K562 (cell line): Measurements from ENCODE around the gene EFCAB7. TPM values are rescaled to one million over a fixed set of nuclear protein-coding genes. Genes with fewer than 3 reads are reported as not detected.

ENCODE experiments used
- MIER1 ChIP-seq: fragments of 450-650 bp; IDR thresholded peaks from 2 replicates; pipeline ENCODE4 v1.6.1; 2016; ENCODE audit warnings: antibody characterized with exemption, mild to moderate bottlenecking, low read depth
- RBM34 ChIP-seq: fragments of 200-400 bp; formaldehyde crosslinking; IDR thresholded peaks from 2 replicates; pipeline ENCODE4 v1.6.1; 2018; ENCODE audit warnings: low read length, borderline replicate concordance; ENCODE audit not compliant: insufficient read depth
- SNRNP70 ChIP-seq: fragments of 200-400 bp; formaldehyde crosslinking; optimal IDR thresholded peaks from 2 replicates; pipeline ENCODE3; 2017; ENCODE audit warnings: low read depth, low read length
- XRCC5 ChIP-seq: fragments of 200-400 bp; formaldehyde crosslinking; IDR thresholded peaks from 2 replicates; pipeline ENCODE4 v1.6.1; 2017; ENCODE audit warnings: low read depth, mild to moderate bottlenecking, low read length
- YY1 ChIP-seq, 3 experiments: IDR thresholded peaks; 2 replicates each; pipeline ENCODE4 v1.6.1; 2011; ENCODE audit warnings: low read length in 2 of 3, mild to moderate bottlenecking in 2 of 3, moderate library complexity in 2 of 3, borderline replicate concordance in 1 of 3, control low read depth in 1 of 3, low read depth in 1 of 3; ENCODE audit not compliant: insufficient read depth in 3 of 3, insufficient replicate concordance in 2 of 3, control insufficient read depth in 1 of 3, insufficient read length in 1 of 3; ENCODE audit errors: extremely low read depth in 1 of 3
- polyA plus RNA-seq, 8 experiments: library from polyadenylated mRNA; depleted of rRNA in 4 of 8; stranded (reverse) in 5 of 8; unstranded in 3 of 8; fragments of >200 nt; fragmentation: Nextera tagmentation in 2 of 8; fragmentation: Illumina TruSeq in 1 of 8; extraction: Ambion mirVana in 2 of 8; extraction: Trizol in 1 of 8; gene quantifications; 2 replicates each; pipeline versions ENCODE4 v1.2.1 to v1.2.3, GENCODE V29; 2011 to 2014; ENCODE audit warnings: inconsistent platforms in 1 of 8, missing spikeins in 1 of 8
- total RNA-seq, 7 experiments: library from RNA; depleted of rRNA in 6 of 7; stranded (reverse); fragments of >200 nt in 6 of 7; fragmentation: Illumina TruSeq in 2 of 7; extraction: Trizol in 2 of 7; gene quantifications; 2 replicates each; pipeline versions ENCODE4 v1.2.1 to v1.2.3, GENCODE V29; 2011 to 2021; ENCODE audit warnings: low replicate concordance in 1 of 7
- TF ChIP-seq, protein P1 (sequence below), 2 experiments: IDR thresholded peaks; 2 replicates each; pipeline ENCODE4 v1.6.1; 2011; ENCODE audit warnings: borderline replicate concordance in 1 of 2, control low read depth in 1 of 2, low read depth in 1 of 2, low read length in 1 of 2, mild to moderate bottlenecking in 1 of 2, mixed read lengths in 1 of 2, moderate library complexity in 1 of 2; ENCODE audit not compliant: insufficient read depth in 1 of 2, insufficient read length in 1 of 2, poor library complexity in 1 of 2, severe bottlenecking in 1 of 2; ENCODE audit errors: extremely low read depth in 1 of 2
- TF ChIP-seq, protein P2 (sequence below): fragments of 250-450 bp; sonication (Bioruptor Pico); IDR thresholded peaks from 2 replicates; pipeline ENCODE4 v1.4.0; 2020; ENCODE audit warnings: mild to moderate bottlenecking, moderate library complexity, borderline replicate concordance
- TF ChIP-seq, protein P3 (sequence below): fragments of 200-800 bp; sonication (Bioruptor generic); IDR thresholded peaks from 2 replicates; pipeline ENCODE4 v1.6.1; 2017; ENCODE audit warnings: missing genetic modification characterization, missing compliant biosample characterization

The EFCAB7 gene
- total and polyA plus RNA-seq, 9 of the 15 experiments (the other 6 are each of a cell fraction or from before 2014, with no cell fraction given), result 3.2 to 7.6 (median 5.7) TPM

DNA sequence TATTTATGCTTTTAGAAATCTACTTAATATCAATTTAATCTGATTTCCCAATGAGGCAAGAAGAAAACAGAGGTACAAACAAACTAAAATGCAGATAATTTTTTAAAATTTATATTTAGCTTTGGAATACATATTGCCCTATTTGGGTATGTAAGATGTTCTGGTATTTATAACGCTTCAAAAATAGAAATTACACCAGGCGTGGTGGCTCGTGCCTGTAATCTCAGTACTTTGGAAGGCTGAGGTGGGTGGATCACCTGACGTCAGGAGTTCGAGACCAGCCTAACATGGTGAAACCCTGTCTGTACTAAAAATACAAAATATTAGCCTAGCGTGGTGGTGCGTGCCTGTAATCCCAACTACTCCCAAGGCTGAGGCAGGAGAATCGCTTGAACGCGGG, 13.6 kb upstream of the EFCAB7 start (continued):
- TF ChIP-seq, protein P1, sequence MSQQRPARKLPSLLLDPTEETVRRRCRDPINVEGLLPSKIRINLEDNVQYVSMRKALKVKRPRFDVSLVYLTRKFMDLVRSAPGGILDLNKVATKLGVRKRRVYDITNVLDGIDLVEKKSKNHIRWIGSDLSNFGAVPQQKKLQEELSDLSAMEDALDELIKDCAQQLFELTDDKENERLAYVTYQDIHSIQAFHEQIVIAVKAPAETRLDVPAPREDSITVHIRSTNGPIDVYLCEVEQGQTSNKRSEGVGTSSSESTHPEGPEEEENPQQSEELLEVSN (IDR thresholded peaks at IDR 0.05; ENCODE audit: borderline replicate concordance in 1 of 2, extremely low read depth in 1 of 2, insufficient read depth in 1 of 2, insufficient read length in 1 of 2, low read depth in 1 of 2, low read length in 1 of 2, poor library complexity in 1 of 2, severe bottlenecking in 1 of 2), result no peak
- TF ChIP-seq YY1 (IDR thresholded peaks at IDR 0.05; ENCODE audit: borderline replicate concordance in 1 of 3, control insufficient read depth in 1 of 3, extremely low read depth in 1 of 3, insufficient read depth in 3 of 3, insufficient read length in 1 of 3, insufficient replicate concordance in 2 of 3, low read depth in 1 of 3, low read length in 2 of 3), result no peak
- TF ChIP-seq SNRNP70, result no peak
- TF ChIP-seq, protein P2, sequence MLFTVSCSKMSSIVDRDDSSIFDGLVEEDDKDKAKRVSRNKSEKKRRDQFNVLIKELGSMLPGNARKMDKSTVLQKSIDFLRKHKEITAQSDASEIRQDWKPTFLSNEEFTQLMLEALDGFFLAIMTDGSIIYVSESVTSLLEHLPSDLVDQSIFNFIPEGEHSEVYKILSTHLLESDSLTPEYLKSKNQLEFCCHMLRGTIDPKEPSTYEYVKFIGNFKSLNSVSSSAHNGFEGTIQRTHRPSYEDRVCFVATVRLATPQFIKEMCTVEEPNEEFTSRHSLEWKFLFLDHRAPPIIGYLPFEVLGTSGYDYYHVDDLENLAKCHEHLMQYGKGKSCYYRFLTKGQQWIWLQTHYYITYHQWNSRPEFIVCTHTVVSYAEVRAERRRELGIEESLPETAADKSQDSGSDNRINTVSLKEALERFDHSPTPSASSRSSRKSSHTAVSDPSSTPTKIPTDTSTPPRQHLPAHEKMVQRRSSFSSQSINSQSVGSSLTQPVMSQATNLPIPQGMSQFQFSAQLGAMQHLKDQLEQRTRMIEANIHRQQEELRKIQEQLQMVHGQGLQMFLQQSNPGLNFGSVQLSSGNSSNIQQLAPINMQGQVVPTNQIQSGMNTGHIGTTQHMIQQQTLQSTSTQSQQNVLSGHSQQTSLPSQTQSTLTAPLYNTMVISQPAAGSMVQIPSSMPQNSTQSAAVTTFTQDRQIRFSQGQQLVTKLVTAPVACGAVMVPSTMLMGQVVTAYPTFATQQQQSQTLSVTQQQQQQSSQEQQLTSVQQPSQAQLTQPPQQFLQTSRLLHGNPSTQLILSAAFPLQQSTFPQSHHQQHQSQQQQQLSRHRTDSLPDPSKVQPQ, result no peak
- TF ChIP-seq XRCC5, result no peak
- TF ChIP-seq, protein P3, sequence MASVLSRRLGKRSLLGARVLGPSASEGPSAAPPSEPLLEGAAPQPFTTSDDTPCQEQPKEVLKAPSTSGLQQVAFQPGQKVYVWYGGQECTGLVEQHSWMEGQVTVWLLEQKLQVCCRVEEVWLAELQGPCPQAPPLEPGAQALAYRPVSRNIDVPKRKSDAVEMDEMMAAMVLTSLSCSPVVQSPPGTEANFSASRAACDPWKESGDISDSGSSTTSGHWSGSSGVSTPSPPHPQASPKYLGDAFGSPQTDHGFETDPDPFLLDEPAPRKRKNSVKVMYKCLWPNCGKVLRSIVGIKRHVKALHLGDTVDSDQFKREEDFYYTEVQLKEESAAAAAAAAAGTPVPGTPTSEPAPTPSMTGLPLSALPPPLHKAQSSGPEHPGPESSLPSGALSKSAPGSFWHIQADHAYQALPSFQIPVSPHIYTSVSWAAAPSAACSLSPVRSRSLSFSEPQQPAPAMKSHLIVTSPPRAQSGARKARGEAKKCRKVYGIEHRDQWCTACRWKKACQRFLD (CRISPR knock-in tag), result no peak
- no peak for TF ChIP-seq RBM34
- TF ChIP-seq MIER1, result no peak
